GM12873 (cell line): ENCODE measurements around the gene WNT16.

ENCODE experiments used
- TF ChIP-seq, protein P1 (sequence below): IDR thresholded peaks from 2 replicates; pipeline ENCODE4 v1.5.1; 2012; ENCODE audit warnings: low read depth, mild to moderate bottlenecking, moderate library complexity, low read length, control low read depth; ENCODE audit not compliant: insufficient read depth; ENCODE audit errors: missing control alignments

Gene WNT16

DNA sequence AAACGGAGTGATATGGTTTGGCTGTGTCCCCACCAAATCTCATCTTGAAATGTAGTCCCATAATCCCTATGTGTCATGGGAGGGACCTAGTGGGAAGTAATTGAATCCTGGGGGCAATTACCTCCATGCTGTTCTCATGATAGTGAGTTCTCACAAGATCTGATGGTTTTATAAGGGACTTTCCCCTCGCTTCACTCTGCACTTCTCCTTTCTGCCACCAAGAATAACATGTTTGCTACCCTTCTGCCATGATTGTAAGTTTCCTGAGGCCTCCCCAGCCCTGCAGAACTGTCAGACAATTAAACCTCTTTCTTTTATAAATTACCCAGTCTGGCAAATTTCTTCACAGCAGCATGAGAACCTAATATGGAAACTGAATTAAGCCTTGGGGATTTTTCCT lies 48.2 kb downstream of the WNT16 start:
- TF ChIP-seq, protein P1, sequence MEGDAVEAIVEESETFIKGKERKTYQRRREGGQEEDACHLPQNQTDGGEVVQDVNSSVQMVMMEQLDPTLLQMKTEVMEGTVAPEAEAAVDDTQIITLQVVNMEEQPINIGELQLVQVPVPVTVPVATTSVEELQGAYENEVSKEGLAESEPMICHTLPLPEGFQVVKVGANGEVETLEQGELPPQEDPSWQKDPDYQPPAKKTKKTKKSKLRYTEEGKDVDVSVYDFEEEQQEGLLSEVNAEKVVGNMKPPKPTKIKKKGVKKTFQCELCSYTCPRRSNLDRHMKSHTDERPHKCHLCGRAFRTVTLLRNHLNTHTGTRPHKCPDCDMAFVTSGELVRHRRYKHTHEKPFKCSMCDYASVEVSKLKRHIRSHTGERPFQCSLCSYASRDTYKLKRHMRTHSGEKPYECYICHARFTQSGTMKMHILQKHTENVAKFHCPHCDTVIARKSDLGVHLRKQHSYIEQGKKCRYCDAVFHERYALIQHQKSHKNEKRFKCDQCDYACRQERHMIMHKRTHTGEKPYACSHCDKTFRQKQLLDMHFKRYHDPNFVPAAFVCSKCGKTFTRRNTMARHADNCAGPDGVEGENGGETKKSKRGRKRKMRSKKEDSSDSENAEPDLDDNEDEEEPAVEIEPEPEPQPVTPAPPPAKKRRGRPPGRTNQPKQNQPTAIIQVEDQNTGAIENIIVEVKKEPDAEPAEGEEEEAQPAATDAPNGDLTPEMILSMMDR: no peak

DNA sequence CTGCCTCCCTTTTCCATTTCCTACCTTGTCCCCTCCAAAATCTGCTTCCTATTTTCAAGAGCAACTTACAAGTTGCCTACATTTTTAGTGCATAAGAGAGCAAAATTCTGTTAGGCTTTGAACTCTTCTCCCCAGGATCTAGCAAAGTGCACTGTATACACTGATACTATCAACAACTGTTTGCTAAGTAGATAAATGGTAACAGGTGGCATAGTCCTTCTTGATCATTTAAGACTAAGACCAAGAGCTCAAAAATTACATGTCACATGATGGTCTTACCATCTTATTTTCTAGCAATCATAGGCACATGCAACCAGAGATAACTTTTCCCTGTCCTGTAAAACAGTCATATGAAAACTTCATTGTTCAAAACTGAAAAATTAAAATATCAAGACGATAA lies 51.1 kb downstream of the WNT16 start:
- TF ChIP-seq, protein P1: no peak

DNA sequence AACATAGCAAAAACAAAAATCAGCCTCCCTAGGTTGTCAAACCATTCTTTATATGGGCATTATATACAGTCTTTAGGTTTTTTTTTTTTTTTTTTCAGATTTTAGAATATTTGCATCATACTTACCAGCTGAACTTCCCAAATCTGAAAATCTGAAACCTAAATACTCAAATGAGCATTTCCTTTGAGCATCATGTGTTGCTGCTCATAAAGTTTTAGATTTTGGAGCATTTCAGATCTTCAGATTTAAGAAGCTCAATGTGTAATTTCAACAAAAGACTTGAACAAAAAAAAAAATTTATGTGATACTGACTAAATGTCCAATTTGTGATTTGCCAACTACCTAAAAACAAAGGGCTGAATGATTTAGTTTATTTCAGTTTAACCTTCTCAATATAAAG lies 53.7 kb downstream of the WNT16 start:
- TF ChIP-seq, protein P1: no peak

DNA sequence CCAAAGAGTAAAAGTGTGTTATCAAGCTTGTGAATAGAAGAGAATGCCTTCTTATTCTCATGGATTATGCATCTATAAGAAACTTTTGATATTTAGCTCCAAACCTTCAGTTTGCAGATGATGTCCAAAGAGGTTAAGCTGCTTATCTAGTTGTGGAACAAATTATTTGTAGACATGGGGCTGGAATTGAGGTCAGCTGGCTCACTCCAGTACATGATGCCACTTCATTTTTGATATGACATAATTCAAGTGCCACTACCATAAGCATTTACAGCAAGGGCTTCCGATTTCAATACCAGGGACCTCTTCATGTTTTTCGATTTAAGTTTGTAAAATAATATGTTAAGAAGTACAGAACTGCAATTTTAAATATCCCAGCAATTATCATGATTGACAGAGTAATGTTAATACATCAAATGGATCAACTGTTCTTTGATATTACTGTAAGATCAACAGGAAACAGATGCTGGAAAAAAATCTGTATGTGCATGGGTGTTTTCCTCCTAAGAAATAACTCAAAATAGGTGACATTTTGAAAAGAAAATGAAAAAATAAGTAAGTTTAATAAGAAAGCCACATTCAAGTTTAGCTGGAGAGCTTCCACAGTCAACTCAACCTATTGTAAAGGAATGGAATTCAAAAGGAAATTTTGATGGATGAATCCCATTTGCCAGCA lies 54.6 kb downstream of the WNT16 start:
- TF ChIP-seq, protein P1: no peak

DNA sequence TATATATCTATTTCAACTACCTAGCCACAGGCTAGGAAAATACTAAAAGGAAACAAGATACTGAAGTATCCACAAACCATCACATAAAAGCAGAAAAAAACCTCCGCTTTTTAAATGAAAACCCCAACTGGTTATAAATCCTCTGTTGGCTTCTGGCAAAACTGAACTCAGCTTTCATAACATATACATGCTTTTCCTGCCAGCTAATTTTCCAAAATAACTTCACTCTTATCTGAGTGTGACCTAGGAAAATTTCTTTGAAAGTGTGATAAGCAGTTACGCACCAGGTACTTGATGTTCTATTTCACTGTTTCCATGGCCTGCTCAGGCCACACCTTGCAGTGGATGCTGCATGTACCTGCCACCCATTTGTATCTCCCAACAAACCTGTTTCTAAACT lies 55.5 kb downstream of the WNT16 start:
- TF ChIP-seq, protein P1: no peak

DNA sequence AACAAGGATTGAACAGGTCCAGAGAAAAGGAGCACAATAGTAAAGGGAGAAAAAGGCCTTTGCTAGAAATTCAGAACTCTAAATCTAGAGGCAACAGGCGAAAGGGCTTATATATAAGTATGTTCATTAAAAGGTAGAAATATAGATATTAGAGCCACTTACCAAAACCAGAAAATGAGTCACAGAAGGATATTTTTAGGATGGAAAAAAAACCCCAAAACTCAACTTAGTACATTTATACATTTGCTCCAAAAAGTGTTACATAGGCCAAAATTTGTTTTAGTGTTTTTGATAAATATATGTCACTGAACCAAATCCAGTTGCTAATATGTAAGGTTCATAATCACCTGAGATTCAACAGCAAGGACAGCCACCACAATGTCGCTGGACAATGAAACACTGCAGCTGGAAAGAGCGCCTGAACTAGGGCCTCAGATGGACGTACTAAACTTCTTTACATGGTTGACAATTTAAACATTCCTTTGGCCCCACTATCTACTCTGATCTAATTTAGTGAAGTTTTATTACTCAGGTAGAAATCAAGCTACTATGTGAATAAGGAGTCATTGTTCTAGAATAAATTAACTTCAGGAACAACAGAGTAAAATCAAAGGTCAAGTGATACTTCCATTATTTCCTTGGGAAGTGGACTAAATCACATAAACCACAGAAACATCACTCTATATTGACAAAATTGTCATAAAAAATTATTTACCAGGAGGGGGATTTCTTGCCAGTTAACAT lies 56.4 kb downstream of the WNT16 start:
- TF ChIP-seq, protein P1: no peak

DNA sequence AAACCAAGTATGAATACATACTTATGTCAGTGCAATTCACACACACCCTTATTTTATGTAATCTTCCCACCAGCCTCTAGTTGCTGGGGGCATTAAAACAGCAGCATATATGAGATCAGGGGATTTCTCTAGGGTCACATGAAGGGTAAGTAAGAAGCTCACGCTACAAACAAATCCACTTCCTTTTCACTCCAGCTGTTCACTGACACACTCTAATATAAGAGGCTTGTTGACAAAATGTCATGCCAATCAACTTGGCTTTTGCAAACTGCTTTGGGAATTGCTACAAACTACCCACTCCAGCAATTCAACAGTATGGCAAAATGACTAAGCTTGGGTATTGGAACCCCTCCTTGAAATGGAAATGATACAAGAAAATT lies 57.0 kb downstream of the WNT16 start:
- TF ChIP-seq, protein P1: no peak
